CD4-positive, alpha-beta T cell treated with Interleukin-4 for 1 hour (primary cell): ENCODE measurements around the gene SNTN.
"Not testable (repeated sequence)": the region's sequence is repeated elsewhere in the genome, so short reads cannot be mapped to it uniquely, and the experiment has no call there.

Experiments used
- DNase-seq, 2 donors: peaks; one replicate each; pipeline ENCODE4 v3.0.0-alpha.2; 2020 to 2022

Gene SNTN

DNA sequence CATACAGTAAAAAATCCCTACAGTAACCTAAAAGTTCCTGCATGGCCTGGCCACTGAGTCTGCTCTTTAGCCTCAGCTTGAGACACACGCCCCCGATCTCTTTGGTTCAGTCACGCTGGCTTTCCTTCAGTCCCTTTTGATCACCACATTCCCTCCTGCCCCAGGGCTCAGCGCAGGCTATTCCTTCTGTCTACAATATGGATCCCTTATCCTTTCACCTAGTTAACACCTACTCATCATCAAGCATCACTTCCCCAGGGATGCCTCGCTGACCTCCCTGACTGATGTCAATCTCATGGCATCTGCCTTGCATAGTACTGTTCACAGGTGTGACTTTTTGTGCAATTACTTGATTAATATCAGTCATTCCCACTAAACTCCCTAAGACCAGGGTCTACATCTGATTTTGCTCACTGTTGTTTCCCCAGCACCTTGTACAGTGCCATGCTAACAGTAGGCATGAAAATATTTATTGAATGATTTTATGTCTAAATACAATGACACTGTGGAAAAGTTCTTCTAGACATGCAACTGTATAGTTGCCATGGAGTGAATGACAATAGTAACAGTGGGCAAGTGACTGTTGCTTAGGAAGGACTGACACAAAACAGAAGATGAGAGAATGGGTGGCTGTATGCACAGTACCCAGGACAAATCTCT, at the start of gene SNTN:
Gene SNTN (plus strand): TSS at position 610 of the 660 bp plus-strand sequence. CDS start 13 bp downstream, at position 623.
- DNase-seq: no peak

DNA sequence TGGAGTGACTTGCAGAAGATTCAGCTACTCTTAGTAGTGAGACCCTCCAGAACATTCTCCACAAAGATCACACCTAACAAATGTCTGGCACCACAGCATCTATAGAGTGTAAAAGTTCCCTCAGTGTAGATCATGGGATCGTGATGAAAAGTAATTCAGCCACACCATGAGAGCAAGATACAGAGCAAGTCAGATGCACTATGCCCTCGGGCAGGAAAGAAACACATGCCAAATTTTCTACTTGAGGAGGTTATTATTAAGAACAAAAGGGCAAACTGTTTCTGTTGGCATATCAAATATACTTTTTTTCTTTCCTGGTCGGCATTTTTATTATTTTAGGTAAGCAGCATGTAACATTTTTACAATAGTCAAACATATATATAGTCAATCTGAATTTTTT, 44.8 kb upstream of the SNTN start:
- DNase-seq: no peak

DNA sequence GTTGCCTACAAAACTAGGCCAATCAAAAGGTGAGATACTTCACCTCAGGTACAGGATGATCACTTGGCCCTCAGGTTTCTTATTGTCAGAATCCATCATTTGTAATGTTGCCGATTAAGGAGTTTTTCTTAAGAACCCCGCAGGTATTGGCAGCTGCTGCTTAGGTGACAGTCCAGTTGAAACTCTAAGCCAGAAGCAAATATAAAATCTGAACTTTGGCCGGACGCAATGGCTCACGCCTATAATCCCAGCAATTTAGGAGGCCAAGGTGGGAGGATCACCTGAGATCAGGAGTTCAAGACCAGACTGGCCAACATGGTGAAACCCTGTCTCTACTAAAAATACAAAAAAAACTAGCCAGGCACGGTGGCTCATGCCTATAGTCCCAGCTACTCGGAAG, 43.1 kb upstream of the SNTN start:
- DNase-seq: no peak

DNA sequence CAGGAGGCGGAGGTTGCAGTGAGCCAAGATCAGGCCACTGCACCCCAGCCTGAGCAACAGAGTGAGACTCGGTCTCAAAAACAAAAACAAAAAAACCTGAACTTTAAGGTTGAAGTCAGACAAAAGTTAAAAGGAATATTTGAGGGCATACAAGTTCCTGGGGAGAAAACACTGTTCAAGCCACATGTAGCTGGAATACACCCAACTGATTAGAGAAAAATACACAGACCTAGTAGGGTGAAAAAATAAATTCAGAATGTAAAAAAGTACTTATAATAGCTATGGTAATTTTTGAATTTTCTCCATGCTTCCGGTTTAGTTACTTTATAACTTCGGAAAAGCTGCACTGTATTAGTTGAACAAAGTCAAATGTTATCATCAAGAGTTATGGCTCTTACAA, 42.6 kb upstream of the SNTN start:
- DNase-seq: no peak

DNA sequence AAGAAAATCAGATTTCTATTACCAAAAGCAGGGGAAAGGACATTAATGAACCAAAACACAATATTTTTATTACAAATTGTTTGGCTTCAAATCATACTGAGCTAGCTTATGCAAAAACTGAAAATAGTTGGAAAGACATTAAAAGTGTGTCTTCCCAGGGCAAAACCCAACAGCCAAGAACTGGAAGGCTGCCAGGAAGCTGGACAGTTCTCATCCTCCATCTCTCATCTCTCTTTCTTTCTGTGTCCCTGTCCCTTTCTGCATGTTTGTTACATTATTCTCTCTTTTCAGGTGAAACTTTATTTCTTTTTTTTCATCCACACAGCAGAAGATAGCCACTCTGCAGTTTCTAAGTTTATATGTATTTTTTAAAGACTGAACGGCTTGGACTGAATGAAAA, 41.1 kb upstream of the SNTN start:
- no peak for DNase-seq

DNA sequence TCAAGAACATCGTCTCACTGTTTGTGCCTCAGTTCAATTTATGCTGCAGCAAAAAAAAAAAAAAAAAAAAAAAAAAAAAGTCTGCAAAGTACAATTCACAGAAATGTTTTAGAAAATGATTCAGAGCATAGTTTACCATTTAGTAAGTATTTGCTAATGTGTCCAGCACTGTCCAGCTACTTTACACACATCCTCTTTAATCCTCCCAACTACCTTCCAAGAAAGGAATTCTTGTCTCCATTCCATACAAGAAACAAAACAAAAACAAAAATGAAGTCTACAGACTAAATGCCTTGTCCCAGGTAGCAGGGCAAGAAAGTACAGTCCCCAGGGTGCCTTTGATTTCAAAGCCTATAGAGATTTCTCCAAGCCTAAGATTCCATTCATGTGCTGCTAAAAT, 38.9 kb upstream of the SNTN start:
- DNase-seq: no peak

DNA sequence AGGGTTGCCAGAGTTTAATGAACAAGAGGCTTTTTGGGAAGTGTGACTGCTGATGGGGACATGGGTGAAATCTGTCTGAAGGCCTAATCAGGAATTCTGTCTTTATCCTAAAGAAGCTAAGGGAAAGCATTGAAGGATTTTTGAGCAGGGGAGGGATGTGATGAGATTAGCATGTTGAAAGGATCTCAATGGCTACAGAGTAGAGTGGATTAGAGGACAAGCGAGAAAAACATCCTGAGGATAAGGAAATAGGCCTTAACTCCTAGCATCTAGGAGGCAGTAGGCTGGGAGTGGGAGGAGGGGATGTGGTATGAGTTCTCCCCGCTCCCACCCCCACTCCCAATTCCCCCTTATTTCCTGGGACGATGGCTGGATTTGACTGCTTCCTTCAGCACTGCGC, 35.1 kb upstream of the SNTN start:
- DNase-seq: no peak

DNA sequence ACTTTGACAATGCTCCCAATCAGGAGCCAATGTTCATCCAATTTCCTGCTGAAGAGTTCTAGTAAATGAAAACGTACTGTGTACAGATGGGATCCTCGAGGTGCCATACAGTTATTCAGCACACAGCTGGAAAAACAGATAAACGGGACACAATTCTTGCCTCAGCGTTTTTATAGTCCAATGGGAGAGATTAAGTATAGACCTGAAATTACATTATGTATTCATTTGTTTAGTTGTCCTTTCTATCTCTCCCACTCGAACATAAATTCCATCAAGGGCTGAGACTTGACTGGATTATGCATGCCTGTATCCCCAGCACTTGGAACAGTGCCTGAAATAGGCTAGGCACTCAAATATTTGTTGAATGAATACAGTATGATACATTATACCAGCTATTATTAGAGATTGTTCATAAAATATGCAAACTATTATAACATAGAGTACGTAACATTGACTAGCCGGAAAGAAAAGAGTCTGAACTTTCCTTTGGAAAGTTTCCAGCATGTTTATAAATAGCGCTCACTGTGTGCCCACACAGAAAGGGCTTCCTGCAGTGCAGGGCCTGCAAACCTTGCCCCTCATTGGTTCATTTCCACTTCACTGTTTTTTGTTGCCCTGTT, 27.4 kb upstream of the SNTN start:
- no peak for DNase-seq

DNA sequence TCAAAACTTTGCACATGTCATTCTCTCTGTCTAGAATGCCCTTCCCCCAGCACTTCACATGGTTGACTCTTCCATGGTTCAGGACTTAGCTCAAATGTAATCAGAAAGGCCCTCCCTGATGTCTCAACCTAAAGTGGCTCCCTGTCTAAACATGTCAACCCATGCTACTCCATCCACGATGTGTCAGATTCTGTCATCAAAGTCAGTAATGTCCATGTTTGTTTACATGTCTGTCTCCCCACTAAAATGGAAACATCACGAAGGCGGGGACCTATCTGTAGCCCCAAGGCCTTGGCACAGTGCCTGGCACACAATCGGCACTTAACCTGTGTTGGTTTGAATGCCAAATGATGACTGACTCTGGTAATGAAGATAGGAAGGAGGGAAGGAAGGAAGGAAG, 20.8 kb upstream of the SNTN start:
- no peak for DNase-seq

DNA sequence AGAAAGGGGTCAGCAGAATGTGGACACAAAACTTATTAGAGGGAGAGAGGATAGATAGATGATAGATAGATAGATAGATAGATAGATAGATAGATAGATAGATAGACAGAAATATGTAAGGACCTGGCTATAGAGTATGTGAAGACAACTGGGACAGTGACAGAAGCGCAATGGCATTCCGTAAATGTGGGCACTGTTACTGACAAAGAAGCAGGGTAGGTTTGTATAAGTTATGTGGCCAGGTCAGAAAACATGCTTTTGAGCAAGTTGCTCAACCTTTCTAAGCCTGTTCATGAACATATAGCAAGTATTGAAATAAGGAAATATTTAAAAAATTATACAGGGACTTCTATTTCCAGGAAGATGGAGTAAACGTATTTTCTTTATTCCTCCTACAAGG, 17.3 kb upstream of the SNTN start:
- no peak for DNase-seq

DNA sequence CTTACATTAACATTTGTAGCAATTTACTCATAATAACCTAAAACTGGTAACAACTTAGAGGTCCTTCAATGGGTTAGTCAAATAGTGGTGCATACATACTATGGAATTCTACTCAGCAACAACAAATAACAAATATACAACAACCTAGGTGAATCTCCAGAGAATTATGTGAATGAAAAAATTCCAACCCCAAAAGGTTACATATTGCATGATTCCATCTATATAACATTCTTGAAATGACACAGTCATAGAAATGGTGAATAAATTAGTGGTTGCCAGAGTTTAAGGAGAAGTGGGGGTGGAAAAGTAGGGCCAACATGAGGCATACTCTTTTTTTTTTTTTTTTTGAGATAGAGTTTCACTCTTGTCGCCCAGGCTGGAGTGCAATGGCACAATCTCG, 12.7 kb upstream of the SNTN start:
- DNase-seq: no peak

DNA sequence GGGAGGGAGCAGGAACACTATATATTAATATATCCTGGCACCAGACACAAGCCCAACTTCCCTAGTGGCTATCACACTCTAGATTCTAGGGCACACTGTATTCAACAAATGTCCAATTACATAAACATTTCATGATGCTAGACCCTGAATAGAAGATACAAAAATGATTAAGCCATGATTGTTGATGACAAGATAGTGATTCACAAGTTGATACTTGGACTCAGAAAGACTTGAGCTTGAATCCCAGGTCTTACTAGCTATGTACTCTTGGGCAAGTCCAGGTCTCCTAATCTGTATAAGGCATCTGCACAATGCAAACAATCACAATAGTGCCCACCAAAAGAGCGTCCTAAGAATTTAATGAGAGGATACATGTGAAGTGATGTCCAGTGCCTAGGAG, 10.0 kb upstream of the SNTN start:
- DNase-seq: no peak

DNA sequence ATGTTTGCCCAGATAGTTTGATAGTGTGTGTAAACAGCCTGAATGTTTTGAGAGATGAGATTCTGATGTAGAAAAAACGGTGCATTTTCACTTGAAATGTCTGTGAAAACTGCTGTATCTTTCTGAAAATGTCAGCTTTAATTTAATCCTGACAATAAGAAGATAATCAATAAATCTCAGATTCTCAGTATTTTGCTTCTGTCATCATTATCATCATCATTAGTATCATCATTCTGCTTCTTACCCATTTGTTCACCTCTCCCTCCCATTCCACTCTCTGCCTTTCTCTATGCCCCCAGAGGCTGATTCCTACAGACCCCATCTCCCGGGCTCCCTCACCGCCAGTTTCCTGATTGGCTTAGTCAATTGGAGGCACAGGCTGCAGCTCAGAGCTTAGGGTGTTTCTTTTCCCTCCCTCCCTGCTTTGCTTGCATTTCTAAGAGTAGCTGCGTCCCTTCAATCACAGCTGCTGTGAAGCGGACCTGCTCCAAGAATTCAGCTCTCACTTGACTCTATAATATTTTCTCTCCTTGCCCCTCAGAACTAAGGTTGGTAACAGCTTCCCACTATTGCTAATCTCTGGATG, 8.2 kb upstream of the SNTN start:
- DNase-seq: no peak

DNA sequence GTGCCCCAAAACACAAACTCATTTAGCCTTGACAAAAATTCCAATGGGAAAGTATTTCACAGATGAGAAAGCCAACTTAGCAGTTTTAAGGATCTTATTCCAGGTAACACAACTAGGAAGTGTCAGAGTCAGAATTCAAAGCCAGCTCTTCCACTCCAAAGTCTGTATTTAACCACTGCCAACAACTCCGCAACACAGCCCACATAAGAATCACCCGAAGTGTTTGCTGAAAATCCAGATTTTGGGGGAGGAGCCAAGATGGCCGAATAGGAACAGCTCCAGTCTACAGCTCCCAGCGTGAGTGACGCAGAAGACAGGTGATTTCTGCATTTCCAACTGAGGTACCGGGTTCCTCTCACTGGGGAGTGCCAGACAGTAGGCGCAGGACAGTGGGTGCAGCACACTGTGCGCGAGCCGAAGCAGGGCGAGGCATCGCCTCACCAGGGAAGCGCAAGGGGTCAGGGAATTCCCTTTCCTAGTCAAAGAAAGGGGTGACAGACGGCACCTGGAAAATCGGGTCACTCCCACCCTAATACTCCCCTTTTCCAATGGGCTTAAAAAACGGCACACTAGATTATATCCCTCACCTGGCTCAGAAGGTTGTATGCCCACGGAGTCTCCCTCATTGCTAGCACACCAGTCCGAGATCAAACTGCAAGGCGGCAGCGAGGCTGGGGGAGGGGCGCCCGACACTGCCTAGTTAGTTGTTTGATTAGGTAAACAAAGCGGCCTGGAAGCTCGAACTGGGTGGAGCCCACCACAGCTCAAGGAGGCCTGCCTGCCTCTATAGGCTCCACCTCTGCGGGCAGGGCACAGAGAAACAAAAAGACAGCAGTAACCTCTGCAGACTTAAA, 7.3 kb upstream of the SNTN start:
- DNase-seq: not testable (repeated sequence)

DNA sequence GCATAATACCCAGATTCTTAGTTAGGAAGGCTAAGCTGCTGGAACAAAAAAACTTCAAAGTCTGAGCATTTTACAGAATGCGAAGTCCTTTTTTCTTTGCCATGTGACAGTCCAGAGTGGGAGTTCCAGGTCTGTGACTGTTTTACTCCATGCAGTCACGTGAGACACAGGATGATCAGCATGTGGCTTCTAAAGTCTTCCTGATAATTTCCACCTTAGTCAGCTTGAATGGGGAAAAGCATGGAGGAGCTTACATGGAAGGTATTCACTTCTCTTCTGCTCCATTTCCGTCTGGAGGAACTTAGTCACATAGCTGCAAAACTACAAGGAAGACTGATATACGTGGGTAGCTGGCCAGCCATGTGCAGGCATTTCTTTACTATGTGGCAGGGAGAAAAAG, 1.7 kb downstream of the SNTN start:
- no peak for DNase-seq

DNA sequence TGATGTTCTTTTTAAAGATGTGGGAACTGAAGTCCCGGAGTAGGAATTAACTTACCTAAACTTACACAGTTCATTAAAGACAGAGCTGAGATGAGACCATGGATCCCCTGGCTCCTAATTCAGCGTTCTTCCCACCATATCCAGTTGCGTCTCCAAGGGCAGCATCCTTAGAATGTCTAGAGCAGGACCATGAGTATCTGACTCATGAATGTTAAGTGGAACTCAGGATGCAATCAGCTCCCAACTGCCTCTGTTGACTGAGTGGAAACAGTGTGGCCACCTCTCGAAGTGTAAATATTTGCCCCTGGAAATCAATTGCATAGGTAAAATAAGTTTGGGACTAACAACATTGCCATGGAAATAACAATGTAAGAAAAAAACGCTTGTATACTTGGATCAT, 2.5 kb downstream of the SNTN start:
- DNase-seq: no peak

DNA sequence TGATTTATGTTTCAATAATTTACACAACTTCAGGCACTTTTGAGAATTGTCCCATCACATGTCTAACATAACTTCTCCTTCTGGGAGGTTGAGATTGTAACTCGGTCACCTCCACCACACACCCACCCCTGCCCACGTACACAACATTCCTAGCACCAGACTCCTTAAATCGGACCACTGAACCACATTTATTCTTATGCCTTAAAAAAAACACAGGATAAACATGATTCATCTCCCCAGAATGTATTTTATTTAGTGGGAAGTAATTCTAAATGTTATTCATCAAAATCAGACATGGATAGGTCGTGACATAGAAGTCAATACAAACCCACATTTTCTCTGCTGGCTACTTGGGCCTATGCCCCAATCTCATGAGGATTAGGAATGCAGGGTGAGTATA, 3.0 kb downstream of the SNTN start:
- DNase-seq: no peak

DNA sequence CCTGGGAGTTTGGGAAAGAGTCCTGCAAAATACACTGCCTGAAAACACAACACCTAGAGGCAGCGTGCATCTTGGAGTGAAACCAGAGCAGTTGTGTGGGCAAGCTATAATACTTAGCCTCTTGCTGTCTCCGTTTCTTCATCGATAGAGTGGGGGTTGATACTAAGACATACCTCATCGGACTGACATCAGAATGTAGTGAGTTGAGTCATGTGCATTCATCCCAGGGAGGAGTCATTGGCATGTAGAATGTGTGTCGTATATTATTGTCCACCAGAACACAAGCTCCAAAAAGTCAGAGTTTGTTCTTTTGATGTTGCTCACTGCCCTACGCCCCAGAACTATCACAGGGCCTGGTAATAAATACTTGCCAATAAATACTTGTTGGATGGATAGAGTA, 4.3 kb downstream of the SNTN start:
- DNase-seq: no peak

DNA sequence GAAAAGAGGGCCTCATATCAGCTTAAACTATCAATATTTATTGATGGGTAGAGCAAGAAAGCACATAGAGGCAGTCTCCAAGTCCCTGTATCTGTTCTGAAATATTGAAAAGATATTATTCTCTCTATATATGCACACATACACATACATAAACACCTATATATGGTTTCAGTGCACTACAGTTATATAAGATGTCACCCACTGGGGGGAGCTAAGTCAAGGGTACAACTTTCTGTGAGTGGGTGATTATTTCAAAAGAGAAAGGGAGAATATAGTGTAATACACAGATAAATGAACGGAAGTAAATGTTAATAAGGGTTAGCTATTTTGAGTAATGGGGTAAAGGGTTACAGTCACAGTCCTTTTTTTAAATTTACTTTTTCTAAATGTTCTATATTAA, 8.8 kb downstream of the SNTN start:
- no peak for DNase-seq

DNA sequence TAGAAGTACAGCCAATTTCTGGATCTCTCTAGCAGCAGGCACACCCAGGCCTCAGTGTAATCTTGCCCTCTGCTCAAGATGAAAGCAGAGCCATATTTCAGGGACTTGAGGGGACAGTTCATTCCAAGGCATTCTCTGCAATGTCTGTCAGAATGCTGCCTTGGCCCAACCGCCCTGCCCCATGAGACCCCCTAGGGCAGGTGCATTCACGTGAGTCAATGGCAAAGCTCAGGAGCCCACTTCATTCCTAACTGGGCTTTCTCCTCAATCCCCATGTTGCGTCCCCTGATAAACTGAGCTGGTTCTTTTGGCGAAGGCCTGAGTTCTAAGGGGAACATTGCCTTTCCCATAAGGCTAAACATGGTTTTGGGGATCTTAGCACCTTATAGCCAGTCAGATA, 9.5 kb downstream of the SNTN start:
- DNase-seq: no peak

DNA sequence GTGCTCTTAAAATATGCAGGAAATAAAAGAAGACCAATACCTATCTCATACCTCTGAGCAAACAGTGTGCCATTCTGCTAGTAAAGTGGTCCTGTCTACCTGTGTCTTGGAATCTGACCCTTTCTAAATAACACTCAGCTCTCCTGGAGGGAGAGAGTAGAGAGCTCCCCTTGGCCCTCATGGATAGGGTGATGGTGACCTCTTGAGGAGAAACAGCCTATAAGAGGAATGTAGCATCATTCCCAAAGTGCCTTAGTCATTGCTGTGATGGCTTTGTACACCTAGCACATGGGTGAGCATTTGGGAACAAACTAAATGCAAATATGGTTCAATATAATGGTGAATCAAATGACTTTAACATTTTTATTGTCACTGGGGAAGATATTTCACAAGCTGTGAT, 10.0 kb downstream of the SNTN start:
- no peak for DNase-seq

DNA sequence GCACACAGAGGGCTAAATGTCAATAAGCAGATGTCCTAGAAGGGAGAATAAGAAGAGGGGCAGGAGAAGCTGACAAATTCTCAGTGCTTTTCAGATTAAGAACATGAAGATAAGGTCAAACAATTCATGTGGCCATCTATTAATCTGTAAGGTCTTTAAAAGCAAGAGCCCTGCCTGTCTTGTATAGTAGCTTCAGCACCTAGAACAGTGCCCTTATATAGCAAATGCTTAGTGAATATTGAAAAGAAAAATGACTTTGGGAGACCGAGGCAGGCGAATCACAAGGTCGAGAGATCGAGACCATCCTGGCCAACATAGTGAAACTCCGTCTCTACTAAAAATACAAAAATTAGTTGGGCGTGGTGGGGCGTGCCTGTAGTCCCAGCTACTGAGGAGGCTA, 18.1 kb downstream of the SNTN start:
- no peak for DNase-seq

DNA sequence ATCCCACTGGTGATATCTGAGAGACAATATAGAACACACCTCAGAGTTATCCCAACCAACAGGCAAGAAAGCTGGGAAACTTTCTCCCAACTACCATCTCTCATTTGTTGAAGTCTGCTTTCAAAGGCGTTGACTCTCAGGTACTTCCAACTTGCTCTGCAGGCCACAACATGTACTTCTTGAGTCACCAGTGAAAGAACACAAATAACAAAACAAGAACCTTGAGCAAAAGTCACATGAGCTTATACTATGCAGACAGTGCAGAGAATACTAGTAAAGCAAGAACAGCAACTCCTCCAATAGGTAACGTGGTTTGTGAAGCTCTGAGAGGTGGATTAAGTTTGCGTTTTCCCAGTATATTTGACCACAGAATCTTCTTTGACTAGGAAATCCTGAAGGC, 20.6 kb downstream of the SNTN start:
- no peak for DNase-seq

DNA sequence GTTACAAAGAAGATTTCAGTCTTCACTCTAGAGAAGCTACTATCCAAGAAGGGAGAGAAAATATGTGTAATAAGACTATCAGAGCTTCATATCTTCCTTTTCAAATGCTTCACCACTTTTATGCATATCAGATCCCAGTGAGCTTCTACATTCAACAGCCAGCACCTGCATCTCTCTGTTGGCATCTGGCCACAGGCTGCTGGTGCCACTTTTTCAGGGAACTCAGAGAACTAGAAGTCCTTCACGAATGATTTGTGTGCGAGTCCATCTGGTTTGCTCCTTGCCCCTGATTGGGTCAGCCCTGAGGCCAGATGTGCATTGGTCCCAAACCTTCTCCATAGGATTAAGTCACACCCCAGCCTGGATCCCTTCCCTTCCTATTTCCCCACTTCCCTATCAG, 22.1 kb downstream of the SNTN start:
- no peak for DNase-seq
